ENCODE data around the gene TMBIM1.

The TMBIM1 gene

DNA sequence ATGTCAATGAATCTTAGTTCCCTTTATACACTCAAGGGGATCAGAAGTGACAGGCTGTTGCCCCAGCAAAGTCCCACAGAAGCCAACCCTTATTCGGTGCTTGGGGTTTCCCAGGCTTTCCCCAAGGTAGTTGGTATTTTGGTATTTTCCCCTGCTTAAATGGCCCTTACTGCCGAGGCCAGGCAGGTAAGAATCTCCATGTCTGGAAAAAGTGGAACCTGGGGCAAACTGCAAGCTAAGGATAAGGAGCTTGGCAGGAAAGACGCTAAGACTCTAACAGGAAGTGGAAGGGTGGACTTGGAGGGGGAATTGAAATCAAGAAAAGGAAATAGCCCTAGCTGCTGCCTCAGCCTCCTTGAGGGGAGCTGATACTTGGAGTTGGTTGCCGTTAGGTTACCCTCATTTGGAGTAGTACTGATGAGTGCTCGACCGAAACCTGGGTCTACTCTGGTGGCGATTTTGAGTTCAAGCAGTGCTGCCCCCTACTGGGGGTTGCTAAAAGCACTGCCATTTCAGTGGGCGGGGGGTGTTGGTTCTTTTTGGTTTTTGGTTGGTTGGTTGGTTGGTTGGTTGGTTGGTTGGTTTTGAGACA lies 34.8 kb downstream of the TMBIM1 start:
- peak in 5 of 14 donors; percentile 2 to 30 (median 25) for DNase-seq

DNA sequence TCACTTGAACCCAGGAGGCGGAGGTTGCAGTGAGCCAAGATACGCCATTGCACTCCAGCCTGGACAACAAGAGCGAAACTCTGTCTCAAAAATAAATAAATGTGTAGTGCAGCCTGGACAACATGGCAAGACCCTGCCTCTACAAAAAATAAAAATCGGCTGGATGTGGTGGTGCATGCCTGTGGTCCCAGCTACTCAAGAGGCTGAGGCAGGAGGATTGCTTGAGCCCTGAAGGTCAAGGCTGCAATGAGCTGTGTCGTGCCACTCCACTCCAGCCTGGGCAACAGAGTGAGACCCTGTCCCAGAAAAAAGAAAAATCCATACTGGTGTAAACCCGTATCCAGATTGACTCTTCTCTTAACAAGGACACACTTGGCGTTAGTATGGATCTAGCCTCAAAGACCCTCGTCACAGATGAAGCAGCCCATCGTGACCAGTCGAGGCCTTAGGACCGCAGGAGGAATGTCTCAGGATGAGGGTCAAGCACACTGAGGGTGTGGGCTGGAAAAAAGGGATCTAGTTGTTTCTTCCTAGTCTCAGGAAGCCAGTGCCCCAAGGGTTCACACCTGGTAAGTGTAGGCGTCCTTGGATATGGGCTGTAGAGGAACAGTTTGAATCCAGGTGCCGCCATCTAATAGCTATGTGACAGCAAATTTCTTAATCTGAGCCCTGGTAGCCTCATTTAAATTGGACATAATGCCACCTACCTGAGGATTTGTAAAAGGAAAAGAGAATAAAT lies 35.5 kb downstream of the TMBIM1 start:
- no peak for DNase-seq

- no peak for DNase-seq
These were observed 36.9 kb downstream of the TMBIM1 start for GRCh38 chr2:218255446-218255845.

DNA sequence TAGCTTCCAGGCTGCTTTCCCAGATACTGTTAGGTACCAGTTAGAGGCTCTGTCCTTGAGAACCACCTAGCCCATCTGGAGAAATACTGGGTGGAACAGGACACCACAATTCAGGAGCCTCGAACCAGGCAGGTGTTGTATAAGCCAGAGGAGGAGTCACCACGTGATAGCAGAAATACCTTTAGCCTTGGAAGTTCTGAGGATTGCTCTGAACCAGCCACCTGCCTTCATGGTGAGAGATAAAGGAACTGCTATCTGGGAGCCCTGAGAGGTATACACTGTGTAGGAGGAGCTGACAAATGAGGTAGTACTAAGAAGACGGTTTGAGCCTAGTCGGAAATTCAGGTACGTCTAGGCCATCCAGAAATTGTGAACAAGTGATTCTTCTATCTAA lies 39.1 kb downstream of the TMBIM1 start:
- no peak for DNase-seq

- peak in 1 of 14 donors; percentile 35 for DNase-seq
These were observed 39.6 kb downstream of the TMBIM1 start for GRCh38 chr2:218252509-218253231.

- no peak for DNase-seq
These were observed 42.6 kb downstream of the TMBIM1 start for GRCh38 chr2:218249691-218250090.

DNA sequence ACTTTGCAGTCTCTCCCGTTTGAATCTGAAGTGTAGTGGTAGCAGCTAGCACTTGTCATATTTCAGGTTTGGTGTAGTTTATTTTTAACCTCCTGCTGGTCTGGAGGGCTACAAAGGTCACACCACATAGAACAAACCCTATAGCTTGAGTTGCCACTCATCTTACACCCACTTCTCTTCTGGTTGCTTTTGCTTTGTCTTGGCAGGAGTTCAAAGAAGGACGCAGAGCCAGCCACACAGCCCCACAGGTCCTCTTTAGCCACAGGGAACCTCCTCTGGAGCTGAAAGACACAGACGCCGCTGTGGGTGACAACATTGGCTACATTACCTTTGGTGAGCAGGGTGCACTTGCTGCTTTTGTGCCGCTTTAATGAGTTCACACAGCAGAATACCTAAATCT lies 47.1 kb downstream of the TMBIM1 start:
- no peak for DNase-seq

GRCh38 chr2:218244665-218245064 lies 47.6 kb downstream of the TMBIM1 start:
- no peak for DNase-seq

GRCh38 chr2:218244204-218244603 lies 48.1 kb downstream of the TMBIM1 start:
- DNase-seq = no peak

GRCh38 chr2:218238887-218239286 lies 53.4 kb downstream of the TMBIM1 start:
- DNase-seq = no peak

GRCh38 chr2:218236829-218237228 lies 55.5 kb downstream of the TMBIM1 start:
- DNase-seq = no peak

DNA sequence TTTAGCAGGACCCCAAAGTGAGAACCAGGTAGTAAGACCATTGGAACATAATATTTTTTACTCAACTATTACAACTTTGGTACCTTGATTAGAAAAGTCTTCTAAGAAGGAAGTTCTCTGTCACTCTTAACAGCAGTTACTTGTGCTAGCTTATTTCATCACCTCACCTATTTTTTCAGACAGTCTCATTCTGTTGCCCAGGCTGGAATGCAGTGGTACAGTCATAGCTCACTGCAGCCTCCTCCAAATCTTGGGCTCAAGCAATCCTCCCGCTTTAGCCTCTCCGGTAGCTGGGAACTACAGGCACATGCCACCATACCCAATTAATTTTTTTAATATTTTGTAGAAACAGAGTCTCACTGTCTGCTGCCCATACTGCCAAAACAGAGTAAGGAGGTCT lies 57.3 kb downstream of the TMBIM1 start:
- DNase-seq = no peak

DNA sequence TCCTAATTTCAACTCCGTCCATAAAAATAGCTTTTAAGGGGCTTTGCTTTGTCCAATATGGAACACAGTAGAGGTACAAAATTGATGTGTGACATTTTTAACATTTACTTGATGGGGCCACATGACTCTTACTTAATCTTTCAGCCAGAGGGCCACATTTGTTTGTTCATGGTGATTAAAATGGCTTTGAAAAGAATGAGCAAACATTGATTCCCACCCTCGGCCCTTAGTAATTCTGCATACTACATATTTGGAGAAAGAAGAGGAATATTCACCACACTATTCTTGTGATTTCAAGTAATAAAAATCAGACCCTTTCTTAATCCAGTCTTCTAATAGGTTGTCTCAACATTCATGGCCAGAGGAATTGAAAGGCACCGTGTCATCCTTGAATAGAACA lies 57.8 kb downstream of the TMBIM1 start:
- DNase-seq = no peak

DNA sequence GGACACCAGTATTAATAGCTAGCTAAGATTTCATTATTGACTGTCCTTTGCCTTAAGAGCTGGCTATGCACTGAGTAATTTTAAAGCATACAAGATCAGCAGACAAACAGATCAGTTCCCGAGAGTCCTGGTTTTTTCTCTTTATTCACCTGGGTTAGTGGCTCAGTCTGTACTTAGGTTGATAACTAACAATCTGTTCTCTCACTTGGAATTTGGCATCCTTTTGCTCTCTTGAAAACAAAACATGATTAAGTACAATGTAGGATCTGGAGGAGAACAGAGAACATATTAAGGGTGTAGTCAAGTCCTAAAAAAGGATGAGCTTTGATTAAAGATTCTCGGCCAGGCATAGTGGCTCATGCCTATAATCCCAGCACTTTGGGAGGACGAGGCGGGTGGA lies 58.8 kb downstream of the TMBIM1 start:
- DNase-seq = peak in 1 of 14 donors; percentile 7

DNA sequence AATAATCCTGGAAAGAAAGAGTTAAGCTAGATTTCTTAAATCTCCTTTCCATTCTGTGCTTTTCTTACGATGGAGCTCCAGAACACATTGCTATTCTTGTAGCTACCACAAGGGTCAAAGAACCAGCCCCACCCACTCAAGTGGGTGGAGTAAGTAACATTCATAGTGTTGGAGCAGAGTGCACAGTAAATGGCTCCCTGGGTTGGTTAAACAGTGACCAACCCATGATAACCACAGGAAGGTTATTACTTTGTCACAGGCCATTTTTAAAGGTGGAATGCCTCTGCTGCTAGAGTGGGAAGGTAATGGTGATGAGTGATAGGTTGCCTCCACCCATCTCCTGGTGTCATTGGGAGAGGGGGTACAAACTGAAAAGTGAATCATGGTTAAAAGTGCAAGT lies 61.4 kb downstream of the TMBIM1 start:
- DNase-seq = no peak

DNA sequence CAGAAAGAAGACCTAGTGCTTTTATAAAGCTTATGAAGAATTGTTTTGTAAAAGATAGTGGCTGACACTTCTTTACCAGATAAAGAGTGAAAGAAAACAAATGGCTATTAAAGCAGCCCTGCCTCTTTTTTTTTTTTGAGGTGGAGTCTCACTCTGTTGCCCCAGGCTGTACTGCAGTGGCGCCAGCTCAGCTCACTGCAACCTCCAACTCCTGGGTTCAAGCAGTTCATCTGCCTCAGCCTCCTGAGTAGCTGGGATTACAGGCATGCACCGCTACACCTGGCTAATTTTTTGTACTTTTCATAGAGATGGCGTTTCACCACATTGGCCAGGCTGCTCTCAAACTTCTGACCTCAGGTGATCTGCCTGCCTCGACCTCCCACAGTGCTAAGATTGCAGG lies 62.5 kb downstream of the TMBIM1 start:
- no peak for DNase-seq

- DNase-seq = no peak
These were observed 63.1 kb downstream of the TMBIM1 start for GRCh38 chr2:218229239-218229638.

GRCh38 chr2:218228366-218229090 lies 63.8 kb downstream of the TMBIM1 start:
- DNase-seq = no peak

GRCh38 chr2:218226903-218227302 lies 65.4 kb downstream of the TMBIM1 start:
- DNase-seq = no peak
